Islet of Langerhans (tissue), 1 donor: ENCODE data around the gene AMFR.

Source experiments
- FAIRE-seq: peaks from one replicate; lab custom pipeline; 2011; peaks lifted over from hg19 to GRCh38; lab: Jason Lieb, UNC

AMFR gene

DNA sequence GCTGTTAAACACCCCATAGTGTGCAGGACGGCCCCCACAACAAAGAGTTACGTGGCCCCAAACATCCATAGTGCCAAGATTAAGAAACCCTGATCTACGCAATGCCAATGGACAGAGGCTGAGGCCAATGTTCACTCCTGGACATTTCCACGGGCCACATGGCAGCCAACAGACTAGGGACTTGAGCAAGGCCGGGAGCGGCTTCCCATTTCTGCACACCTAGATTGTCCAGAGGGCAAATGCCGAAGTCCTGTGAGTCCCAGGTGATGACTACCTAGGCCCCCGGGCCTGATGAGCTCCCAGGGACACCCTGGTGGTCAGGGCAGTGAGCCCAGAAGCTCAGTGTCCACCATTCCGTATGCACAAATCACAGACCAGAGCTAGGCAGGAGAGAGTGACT, 95.5 kb downstream of the AMFR start:
- FAIRE-seq = no peak

DNA sequence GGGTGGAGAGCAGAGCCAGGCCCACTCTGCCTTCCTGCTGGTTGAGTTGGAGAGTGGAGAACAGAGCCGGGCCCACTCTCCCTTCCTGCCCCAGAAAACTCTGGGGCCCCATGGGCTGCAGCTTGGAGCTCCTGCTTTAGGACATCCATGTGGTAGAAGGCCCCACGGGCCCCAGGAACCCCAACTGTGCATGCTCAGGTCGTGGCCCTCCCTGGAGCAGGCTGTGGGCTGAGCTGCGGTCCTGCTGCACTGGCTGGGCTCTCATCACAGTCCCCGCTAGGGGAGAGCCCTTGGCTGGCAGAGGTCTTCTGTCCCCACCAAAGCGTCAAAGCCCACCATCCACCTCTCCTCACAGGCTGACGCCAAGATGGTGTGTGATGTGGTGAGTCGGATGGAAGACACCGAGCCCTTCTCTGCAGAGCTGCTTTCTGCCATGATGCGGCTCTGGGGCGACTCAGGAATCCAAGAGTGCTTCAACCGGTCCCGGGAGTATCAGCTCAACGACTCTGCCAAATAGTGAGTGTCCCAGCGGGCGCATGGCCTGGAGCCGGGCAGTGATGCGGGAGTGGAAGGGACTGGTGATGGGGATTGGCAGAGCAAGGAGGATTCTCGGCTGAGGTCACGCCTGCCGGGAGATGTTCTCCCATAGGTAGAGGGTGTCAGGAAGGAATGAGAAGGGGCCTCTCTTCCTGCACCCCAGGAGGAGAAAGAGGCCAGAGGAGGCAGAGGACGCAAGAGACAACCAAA, 96.9 kb downstream of the AMFR start:
- no peak for FAIRE-seq

DNA sequence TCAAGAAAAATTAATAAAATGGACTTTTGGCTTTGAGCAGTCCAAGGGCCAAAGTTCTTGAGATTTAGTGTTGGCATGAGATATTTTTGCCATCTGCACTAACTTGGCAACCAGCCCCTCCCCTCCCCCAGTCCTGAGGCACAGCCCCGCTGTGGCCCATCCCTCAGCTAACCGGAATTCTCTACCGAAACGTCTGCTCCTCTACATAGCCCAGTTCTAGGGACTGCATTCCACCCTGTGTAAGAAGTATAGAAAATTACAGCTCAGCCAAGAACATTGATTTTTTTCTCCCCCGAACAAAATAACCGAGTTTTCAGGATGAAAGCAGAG, 97.5 kb downstream of the AMFR start:
- no peak for FAIRE-seq

DNA sequence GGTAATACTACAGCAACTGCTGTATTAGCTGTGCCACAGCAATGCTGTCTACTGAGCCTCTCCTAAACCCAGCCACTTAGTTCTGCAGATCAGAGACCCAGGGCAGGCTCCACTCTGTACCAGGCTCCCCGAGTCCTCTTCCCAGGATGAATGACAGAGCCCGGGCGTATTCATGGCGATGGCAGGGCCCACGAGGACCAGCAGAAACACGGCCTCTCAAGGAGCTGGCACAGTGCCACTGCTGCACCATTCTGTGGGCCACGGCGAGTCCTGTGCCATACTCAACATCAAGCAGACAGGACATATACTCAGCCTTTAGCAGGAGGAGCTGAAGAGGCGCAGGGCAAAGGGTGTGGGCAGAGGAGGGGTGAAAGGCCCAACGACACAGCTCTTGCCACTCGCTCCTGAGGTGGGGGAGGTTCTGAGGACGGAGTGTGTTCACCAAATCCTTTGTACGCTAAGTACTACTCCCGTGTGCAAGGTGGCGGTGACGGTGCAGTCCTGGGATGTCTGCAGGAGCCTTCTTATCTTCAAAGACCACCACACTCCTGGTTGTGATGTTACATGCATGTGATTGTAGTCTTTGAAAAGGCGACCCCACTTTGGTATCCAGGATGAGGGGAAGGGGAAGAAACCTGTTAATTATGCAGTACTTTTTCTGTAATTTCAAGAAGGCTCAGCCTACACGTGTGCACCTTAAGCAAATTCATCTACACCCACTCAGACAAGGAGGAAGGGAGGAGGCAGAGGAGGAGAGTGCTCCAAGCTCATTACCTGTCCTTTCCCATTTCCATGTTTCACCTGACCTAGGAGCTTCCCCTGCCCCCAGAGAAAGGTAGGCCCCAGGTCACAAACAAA, 98.0 kb downstream of the AMFR start:
- FAIRE-seq = no peak

DNA sequence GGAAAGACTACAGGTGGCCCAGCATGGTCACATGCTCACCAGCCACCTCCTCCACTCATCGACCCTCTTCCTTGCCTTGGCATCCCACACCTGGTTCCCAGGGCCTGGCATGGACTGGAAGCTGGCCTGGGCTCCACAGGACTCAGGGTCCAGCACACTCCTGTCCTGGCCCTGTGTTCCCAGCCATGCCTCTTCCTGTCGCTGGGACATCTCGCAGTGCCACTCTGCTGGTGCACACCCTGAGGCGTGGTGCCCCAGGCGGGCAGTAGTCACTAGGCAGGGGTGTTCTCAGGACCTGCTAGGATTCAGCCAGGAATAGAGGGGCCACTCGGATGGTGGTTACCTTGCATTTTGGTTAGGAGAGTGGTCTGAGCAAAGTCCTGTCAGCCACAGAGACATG, 99.4 kb downstream of the AMFR start:
- FAIRE-seq = no peak

DNA sequence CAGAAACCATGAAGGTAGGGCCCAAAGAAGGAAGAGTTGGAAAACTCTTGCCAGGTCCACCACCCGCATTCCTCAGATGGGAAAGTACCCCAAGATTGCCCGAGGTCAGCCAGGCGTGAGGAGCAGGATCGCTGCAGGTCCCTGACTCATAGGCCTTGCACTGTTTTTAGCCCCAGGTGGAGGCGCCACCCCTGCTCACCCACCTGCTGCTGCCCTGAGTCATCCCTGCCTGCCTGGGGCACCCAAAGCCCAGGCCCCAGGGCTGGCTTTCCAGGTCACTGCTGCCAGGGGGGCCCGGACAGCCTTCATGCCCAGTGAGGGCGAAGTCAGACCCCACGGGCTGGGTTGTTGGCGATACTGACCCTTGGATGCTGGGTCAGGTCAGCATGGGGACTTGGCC, 100.9 kb downstream of the AMFR start:
- no peak for FAIRE-seq

DNA sequence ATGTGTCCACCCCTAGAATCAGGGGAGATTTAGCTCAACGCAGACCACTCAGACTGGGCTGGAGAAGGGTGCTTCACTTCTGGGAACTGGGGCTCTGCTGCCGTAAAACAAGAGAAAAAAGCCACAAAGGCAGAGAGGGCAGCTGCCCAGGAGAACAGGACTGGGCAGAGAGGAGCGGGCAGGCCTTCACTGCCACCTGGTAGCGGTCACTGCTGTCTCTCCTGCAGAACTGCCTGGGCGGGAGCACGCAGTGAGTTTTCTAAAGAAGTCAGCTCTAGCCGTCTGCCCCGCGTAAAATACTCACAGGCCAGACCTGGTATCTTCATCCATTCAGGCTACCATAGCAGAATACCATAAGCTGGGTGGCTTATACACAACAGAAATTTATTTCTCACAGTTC, 103.8 kb downstream of the AMFR start:
- no peak for FAIRE-seq

DNA sequence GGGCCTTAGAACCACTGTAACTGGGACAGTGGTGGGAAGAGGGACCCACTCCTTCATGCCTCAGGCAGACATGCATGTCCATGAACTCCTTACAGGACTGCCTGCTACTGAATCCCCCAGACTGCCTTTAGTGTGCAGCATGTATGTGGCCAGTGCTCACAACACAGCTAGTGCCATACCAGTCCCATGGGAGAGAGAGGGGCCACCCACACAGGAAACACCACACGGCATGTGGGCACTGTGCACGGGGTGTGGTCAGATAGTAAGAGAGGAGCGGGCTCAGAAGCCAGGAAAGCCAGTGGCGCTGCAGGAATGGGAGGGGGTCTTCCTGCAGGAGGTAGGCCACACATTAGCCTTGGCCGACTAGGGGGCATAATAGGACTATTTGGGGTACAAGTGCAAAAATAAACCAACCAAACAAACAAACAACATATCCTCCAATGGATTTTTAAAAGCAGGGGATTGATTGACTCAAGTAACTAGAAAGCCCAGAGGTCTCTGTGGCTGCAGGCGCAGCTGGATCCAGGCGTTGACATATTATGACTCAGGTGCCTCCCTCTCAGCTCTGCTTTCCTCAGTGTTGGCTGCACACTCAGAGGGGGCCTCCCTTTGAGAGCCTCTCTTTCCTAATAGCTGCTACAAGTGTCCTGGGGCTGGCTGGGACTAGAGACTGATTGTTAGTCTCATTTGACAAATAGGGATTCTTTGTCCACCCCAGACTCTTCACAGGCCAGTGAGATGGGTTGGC, 104.4 kb downstream of the AMFR start:
- FAIRE-seq = no peak

DNA sequence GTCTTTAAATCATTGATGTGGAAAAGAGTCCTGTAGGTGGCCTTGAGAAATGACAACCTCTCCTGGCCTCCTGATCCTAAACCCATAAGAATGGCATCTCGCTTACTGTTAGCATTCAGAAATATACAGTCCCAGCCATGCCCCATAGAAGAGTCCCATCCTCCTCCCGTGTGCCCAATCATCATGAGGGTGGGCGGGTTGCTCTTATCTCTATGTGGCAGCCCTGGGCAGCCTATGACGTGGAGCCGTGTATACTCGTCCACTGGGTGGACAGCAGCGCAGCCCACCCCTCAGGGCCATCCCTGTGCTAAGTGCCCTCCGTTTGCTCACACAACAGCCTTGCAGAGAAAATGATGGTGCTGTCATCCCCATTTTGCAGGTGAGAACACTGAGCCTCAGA, 105.3 kb downstream of the AMFR start:
- FAIRE-seq = no peak

DNA sequence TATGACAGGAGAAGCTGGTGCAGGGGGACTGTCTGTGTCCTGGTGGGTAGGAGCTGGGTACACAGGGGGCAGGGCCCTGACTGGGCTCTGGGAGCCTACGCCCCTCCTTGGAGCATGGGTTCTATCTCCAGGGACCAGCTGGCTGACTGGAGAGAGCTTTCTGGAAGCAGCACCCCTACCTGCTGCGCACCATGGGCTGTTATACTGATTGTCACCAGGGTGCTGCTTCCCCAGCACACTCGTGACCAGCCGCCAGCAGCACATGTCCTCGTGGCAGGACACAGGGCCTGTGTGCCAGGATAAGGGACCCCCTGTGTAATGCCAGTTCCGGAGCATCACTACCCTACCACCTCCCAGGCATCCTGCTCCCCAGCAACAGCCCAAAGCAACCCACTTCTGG, 106.0 kb downstream of the AMFR start:
- no peak for FAIRE-seq

DNA sequence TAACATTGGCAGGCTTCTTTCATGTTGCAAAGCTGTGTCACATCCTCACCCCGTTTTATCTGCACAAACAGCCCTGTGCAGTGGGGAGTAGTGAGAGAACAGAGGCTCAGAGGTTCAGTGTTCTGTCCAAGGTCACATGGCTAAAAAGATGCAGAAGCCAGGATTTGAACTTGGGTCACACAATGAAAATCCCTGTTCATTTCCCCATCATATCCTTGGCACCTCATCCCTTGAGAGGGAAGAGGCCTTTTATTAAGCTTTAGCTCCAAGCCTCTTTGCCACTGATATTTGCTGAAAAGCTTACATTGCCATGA, 106.6 kb downstream of the AMFR start:
- no peak for FAIRE-seq

DNA sequence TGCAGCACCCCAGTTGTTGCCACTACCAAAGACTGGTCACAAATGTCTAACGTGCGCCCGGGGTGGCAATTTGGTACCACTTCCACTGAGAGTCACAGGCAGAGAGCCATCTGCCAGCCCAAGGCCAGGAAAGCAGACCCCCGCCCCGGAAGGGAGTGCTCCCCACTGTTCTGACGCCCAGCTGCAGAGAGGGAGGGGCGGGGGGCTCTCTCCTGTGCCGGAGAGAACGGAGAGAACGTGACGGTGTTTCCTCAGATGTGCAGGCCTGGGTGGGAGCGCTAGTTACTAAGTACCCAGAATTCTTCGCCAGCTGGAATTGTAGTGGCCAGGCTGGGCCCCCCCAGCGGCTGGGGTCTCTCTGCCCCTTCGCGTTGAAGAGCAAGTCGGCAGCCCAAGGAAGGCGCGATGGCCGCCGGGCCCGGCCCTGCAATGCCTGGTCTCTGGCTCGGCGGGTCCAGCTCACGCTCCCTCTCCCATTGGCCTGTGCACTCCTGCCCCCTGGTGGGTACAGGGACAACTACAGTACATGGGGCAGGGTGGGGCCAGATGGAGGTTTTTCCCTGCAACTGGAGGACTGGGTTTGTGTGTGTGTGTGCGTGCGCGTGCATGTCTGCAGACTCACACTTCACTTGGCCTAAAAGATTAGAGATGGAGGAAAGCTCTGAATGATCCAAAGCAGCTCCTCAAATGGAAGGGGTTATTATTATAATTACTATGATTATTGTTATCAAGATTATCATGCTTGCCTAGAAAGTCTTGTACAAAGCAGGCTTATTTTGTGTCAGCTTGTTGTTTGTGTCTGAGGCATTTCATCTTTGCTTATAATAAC, 107.1 kb downstream of the AMFR start:
- peak; percentile 83 for FAIRE-seq

DNA sequence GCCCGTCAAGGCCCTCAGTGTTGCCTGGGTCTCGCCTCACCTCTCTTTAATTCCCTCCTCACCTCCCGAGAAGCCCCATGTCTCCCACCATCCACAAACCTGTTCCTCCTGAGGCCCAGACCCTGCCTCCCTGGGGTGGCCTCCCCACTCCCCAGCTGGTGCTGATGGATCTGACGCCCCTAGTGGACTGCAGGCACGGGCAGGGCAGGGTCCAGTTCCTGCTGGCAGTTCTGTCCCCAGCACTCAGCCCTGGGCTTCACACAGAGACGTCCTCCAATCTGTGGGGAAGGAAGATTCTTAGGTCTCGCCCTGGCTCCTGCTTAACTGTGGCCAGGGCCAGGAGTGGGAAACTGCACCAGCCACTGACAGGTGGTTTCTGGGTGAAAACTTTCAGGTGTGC, 108.8 kb downstream of the AMFR start:
- FAIRE-seq = no peak

DNA sequence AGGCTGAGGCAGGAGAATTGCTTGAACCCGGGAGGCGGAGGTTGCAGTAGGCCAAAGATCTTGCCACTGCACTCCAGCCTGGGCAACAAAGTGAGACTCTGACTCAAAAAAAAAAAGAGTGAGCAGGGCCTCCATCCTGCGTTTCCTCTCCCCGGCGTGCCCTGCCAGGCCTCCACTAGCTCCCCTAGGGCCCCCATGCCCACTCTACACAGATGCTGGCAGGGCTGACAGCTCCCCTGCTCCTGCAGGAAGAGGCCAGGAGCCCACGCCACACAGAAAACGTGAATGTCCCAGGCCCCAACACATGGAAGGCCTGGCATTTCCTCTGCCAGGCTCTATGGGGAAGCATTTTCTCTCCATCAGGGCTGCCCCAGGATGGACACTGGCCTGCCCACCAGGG, 109.4 kb downstream of the AMFR start:
- FAIRE-seq = no peak

DNA sequence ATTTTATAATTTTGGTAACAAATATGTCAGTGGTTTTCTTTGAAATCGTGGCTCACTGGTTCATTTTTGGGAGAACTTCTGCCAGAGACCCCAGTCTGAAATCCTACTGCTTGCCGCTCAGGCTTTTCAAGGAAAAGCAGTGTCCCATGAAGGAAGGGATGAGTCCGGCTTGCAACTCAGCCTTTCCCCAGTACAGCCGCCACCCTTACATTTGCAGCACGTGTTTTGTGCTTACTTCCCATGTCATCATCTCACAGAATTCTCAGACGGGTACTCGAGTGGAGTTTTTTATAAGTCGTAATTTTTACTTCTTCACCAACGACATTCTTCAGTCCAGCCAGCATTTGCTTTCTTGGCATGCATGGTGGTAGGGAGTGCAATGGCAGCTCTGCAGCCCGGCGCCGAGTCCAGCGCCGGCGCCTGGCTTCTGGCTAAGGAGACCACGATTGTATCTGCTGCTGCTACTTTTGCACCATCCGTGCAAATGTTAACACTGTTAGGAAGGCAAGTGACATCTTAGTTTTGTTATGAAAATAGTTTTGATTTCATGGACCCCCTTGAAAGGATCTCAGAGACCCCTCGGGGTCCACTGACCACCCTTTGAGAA, 111.0 kb downstream of the AMFR start:
- no peak for FAIRE-seq

DNA sequence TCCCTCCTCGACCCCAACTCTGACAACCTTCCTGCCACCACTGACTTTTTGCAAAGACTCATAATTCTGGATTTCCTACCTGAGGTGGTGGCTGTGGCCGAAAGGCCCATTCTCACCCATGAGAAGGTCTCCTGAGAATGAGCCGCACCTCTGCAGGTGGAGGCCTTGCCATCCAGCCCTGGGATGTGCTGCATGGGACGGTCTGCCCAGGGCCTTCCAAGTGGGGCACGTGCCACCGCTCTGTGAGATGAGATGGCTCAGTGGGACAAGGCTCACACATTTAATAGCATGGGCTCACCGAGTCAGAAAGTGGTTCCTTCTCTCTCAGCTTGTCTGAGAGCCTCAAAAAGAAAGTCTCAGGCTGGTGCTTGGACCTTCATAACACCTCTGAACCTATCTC, 112.8 kb downstream of the AMFR start:
- no peak for FAIRE-seq

DNA sequence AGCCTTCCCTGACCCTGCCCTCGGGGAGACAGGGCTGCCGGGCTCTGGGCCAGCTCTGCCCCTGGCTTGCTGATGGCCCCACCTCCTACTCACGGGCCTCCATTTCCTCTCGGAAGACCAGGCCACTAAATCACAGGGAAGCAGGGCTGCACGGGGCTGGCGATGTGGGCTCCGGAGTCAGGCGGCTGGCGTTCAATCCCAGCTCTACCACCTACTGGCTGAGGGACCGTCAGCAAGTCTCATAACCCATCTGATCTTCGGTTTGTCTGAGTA, 113.4 kb downstream of the AMFR start:
- FAIRE-seq = no peak
